ENCODE measurements around the gene ANKRD42. TPM values are rescaled to one million over a fixed set of nuclear protein-coding genes. Genes with fewer than 3 reads are reported as not detected.
A peak's percentile ranks its signal among the peaks of the same experiment; 100 is the strongest.

Gene ANKRD42
- total and polyA plus RNA-seq, 9 of the 15 experiments (the other 6 are each of a cell fraction or from before 2014, with no cell fraction given) = 2.8 to 9.1 (median 6.1) TPM

- 0 out of 4 replicates have a peak, but pooled peaks of 1 of the 2 experiments have one; percentile 38 for TF ChIP-seq TEAD1 (CRISPR knock-in tag; IDR thresholded peaks at IDR 0.05)
- 0 out of 2 replicates have a peak, but pooled peaks have one; percentile 45 for TF ChIP-seq ZNF395 (CRISPR knock-in tag; IDR thresholded peaks at IDR 0.05)
- TF ChIP-seq ID3 (CRISPR knock-in tag; IDR thresholded peaks at IDR 0.05) = no peak
- TF ChIP-seq ID3 (tag; IDR thresholded peaks at IDR 0.05) = no peak
- no peak for TF ChIP-seq CTCF (IDR thresholded peaks at IDR 0.05 in 2 of 3, conservative IDR thresholded peaks at IDR 0.05 in 1 of 3; ENCODE audit: insufficient read depth in 2 of 3, low read depth in 1 of 3, low read length in 3 of 3)
- no peak for TF ChIP-seq HNRNPH1 (optimal IDR thresholded peaks at IDR 0.05; ENCODE audit: low read depth, low read length)
- no peak for TF ChIP-seq RNF2 (IDR thresholded peaks at IDR 0.05)
- no peak for TF ChIP-seq ZNF280B (CRISPR knock-in tag; IDR thresholded peaks at IDR 0.05)
- TF ChIP-seq FOXP4 (CRISPR knock-in tag; IDR thresholded peaks at IDR 0.05; ENCODE audit: borderline replicate concordance) = no peak
- TF ChIP-seq ATF1 (CRISPR knock-in tag; IDR thresholded peaks at IDR 0.05) = no peak
- TF ChIP-seq ATF1 (tag; IDR thresholded peaks at IDR 0.05) = no peak; the same call in 1 of the 2 replicates
- no peak for TF ChIP-seq AFF4 (CRISPR knock-in tag; IDR thresholded peaks at IDR 0.05)
- no peak for TF ChIP-seq MED1 (CRISPR knock-in tag; IDR thresholded peaks at IDR 0.05; ENCODE audit: borderline replicate concordance)
- no peak for TF ChIP-seq HDAC2 (IDR thresholded peaks at IDR 0.05)
Measured at GRCh38 chr11:83194281-83195142, 1.0 kb downstream of the ANKRD42 start (continued).
